HG03060 (cell line): ENCODE results near the gene MTCL1.

ENCODE experiments used
- ATAC-seq: cut with Tn5 transposase; IDR thresholded peaks from one replicate; pipeline ENCODE4 v1.9.1; 2021; ENCODE audit warnings: low read depth, moderate number of reproducible peaks; ENCODE audit not compliant: unreplicated experiment

MTCL1 gene

DNA sequence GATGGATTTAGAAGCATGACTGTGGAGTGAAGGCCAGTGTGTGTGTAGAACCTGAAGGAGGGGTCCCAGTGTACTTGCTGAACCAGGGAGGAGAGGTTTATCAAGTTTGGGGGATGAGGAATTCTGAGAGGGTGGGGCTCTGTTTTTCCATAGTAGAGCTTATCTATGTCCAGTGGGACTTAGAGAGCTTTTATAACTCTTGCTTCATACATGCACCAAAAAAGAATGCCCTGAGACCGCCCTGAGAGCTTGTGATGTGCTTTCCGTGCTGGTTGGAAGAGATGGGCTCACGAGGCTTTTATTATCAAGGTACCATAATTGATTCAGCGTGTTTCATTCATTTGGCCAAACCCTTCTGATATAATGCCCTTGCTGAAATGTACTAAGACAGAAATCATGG is 100.2 kb downstream of the MTCL1 start:
- ATAC-seq, result no peak

- ATAC-seq, result no peak
Observed at GRCh38 chr18:8806100-8806797, 100.9 kb downstream of the MTCL1 start.

DNA sequence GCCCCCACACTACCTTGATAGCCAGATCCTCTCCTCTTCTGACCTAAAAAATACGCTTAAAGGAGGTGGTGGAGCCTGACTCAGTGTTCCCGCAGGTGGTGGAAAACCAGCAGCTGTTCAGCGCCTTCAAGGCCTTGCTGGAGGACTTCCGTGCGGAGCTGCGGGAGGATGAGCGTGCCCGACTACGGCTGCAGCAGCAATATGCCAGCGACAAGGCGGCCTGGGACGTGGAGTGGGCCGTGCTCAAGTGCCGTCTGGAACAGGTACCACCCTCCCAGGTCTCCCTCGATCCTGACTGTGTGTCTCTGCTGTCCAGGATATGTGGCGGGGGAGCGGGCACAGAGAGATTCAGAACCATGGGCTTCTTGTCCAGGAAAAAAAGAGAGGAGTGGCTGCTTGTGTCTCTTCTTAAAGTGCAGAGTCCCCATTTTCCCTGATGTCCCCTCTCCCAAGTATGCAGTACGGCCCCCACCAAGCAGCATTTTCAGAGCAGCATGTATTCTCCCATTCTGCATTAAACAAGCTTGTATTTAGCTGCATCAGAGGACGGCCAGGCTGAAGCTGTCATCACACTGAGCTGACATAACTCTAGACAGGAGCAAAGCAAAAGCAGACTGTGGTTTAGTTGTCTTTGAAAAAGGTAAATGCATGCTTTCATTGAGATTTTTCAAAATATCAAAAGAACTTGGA is 101.6 kb downstream of the MTCL1 start:
- no peak for ATAC-seq

DNA sequence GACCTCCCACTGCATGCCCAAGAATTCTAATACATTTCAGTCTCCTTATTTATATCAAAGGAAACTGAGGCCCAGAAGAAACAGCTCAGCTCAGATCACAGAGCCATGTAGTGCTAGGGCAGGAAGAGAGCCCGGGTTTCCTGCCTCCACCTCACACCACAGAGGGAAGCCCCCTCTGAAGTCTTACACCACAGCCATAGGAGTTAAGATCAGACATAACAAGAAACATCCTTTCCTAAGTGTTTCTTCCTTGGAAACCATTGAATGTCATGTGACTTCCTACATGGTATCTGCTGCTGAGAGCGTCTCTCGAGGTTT is 102.1 kb downstream of the MTCL1 start:
- ATAC-seq, result no peak

DNA sequence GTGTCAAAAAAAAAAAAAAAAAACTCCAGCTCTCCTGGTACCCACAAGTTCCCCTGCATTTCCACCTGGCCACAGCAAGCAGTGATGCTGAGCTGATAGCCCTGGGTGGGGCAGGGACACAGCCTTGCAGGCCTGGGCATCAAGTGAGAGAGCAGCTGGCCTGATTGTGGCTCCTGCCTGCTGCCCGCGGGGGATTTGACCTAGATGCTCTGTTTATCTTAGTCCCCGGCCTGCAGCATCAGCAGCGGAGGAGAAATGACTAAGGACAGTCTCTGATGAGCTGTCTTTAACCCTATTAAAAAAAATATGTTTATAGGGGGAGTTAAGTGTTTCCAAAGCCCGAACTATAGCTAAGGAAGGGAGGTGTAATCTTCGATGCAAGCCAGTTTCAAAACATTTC is 102.6 kb downstream of the MTCL1 start:
- ATAC-seq, result no peak

DNA sequence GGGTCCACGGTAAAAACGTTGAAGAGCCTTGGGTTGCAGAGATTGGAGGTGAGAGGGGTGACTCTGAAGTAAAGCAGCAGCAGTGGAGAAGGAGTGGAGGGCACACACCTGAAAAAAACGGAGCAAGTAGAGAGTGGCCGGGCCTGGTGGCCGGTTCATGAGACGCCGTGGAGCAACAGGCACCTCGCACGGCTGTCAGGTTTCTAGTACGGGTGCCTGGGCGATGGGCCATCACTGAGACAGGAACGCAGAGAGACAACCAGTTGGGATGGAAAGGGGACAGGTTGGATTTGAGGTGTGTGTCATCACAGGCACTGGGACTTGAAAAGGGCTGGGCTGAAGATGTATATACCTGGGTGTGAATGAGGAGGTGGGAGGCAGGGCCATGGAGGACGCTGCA is 104.2 kb downstream of the MTCL1 start:
- ATAC-seq, result no peak

DNA sequence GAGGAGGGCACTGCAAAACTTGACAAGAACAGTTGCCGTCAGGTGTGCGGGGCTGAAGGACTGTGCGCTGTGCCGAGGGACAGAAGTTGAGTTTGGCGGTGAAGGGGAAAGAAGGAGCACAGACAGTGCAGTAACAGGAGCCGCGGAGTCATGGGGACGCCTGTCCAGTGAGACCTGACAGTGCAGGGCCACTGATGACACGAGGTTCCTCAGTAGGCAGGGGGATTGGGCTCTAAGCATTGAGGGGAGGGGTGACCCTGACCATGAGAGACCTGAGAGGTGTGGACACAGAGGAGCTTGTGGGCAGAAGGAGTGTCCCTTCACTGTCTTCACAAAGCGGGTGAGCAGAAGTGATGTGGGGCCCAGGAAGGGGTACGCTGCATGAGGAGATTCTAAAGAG is 104.8 kb downstream of the MTCL1 start:
- no peak for ATAC-seq

DNA sequence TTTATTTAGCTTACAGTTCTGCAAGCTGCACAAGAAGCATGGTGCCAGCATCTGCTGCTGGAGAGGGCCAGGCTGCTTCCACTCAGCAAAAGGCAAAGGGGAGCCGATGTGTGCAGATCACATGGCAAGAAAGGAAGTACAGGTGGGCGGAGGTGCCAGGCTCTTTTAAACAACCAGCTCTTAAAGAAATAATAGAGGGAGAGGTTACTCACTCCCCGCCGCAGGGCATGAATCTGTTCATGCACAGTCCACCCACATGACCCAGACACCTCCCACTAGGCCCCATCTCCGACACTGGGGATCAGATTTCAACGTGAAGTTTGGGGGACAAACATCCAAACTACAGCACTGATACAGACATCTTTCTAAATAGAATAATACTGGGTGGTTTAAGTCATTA is 105.8 kb downstream of the MTCL1 start:
- no peak for ATAC-seq

DNA sequence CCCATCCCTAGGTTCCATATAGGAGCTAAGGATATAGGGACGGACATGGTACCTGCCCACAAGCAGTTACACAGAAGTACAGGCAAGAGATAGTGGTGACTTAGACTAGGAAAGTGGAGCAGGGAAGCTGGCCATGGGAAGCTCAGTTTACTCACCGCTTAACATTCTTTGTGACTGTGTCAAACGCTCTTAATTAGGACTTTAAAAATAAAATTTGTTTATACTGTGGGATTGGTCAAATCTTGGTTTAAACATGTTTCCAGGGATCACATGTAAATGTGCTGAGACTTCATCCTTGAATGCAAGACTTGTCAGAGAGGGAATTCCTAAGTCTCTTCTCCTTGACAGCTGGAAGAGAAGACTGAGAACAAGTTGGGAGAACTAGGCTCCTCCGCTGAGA is 107.3 kb downstream of the MTCL1 start:
- ATAC-seq, result no peak

DNA sequence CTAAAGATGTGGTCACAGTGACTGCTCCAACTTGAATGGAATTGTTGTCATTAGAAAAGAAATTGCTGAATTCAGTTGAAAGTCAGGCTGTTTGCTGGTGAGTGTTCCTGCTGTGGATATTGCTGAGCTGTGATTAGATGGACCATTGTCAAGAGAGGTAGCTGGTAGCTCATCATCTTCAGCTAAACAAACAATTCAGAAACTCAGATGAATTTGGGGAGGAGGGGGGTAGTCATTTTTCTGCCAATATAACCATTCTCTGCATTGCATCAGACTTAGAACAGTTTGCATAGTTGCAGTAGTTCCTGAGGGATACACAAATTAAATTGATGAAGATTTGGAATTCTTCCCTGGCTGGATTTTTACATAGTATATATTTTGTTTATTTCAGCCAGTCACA is 108.3 kb downstream of the MTCL1 start:
- ATAC-seq, result no peak

DNA sequence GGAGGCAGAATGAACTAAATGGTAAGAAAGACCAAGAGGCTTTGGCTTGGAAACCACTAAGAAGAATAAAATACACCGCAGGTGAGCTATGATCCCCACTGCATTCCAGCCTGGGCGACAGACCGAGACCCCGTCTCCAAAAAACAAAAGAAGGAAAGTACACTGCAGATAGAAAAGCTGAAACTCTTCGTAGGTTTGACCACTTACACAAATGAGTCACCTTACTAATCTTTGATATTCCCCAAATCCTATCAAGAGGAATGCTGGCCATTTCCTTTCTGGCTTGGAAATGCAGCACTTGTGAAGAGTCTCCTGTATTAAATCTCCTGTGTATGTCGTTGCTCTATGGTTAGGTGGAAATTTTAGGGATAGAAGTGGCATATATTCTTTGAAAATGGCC is 108.8 kb downstream of the MTCL1 start:
- no peak for ATAC-seq

GRCh38 chr18:8816220-8816619 is 110.9 kb downstream of the MTCL1 start:
- ATAC-seq, result no peak

DNA sequence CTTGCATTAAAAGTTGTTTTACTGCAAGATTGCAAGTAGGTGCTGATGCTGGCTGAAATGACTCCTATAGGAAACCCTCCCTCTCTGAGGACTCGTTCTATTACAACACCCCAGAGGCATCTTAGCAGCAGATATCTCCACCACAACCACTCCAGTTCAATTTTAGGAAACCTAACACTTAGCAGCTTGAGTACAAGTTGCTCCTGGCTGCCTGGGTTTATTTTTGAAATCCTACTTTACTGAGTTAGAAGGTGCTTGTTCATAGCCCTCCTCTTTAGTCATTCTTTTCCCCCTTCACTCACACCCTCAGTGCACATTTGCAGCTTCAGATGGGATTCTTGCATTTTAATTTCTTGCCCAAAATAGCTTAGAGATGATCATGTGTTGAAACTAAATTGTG is 111.5 kb downstream of the MTCL1 start:
- ATAC-seq, result no peak

DNA sequence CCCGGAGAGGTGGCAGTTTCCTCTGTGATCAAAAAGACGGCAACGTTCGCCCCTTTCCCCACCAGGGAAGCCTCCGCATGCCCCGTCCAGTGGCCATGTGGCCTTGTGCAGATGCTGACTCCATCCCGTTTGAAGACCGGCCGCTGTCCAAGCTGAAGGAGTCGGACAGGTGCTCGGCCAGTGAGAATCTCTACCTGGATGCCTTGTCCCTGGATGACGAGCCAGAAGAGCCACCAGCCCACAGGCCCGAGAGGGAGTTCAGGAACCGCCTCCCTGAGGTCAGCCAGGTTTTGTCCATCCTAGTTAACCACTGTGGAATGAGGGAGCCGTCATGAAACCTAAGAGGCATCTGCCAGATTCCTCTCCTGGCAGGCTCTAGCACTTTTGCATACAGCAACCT is 113.6 kb downstream of the MTCL1 start:
- ATAC-seq, result no peak

DNA sequence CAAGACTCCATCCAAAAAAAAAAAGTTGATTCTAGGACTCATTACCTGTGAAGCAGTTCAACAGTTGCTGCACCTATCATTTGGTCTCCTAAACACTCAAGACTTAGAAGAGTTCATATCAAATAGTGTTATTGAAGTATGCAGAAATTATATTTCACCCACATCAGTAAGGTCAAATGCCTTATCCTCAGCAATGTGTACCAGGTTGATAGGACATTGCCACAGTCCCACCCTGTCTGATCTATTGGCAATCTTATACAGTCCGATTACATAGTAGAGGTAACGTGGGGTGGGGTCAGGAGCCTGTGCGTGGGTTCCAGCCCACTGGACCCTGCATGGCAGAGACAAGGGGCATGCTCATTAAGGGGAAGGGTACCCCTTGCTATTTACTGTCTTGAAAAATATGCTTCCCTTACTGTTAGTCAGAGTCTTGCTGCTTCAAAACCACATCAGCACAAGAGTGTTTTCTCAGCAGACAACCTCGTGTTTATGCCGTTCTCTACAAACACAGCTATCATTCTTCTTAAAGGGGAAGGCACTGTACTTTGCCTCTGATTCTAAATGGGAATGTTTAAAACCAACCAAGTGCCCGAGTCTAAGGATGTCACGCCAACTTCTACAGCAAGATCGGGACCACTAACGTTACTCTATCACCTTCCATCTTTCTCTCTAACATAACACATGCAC is 115.2 kb downstream of the MTCL1 start:
- ATAC-seq, result no peak

DNA sequence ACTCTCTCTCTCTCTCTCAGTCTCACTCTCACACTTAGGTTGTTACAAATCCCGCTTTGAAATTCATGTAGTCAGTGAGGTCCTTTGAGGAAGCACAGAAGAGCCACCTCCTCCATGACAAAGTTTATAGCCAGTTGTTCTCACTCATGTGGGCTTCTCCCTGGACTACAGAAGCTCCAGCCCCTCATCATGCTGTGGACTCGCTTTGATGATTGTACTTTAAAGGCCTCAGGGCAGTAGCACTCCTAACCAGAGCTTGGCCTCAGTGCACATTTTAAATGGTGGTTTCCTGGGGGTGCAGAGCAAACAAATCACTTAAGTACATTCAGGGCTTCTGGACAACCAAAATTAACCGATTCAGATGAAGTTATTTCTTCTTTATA is 115.7 kb downstream of the MTCL1 start:
- no peak for ATAC-seq

GRCh38 chr18:8821531-8821930 is 116.2 kb downstream of the MTCL1 start:
- no peak for ATAC-seq

GRCh38 chr18:8822643-8823042 is 117.3 kb downstream of the MTCL1 start:
- ATAC-seq, result no peak

DNA sequence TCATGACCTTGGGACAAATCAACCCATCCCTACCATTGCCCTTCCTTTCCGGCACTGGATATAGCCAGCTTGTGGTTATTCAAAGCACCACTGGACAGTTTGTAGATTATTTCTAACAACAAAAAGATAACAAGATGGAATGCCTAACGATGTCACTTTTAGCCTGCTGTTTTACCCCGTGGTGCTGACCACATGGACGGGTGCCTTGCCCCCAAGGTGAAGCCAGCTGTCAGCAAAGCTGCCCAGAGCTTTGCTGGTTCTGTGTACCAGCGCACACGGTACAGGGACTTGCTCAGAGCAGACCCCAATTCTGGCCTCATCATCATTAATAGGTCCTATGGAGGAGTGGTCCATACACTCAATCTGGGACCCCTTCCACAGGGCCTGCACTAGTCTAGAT is 118.2 kb downstream of the MTCL1 start:
- no peak for ATAC-seq

DNA sequence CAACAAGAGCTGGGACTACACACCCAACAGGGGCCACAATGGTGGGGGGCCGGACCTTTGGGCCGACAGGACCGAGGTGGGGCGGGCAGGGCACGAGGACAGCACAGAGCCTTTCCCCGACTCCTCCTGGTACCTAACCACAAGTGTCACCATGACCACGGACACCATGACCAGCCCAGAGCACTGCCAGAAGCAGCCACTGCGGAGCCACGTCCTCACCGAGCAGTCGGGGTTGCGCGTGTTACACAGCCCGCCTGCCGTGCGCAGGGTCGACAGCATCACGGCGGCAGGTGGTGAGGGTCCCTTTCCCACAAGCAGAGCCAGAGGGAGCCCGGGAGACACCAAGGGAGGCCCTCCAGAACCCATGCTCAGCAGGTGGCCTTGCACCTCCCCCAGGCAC is 119.5 kb downstream of the MTCL1 start:
- ATAC-seq, result no peak

GRCh38 chr18:8825273-8825672 is 119.9 kb downstream of the MTCL1 start:
- no peak for ATAC-seq

GRCh38 chr18:8825729-8826375 is 120.5 kb downstream of the MTCL1 start:
- no peak for ATAC-seq
